BJ (cell line): ENCODE results near the gene MCM6. TPM values are rescaled to one million over a fixed set of nuclear protein-coding genes. Genes with fewer than 3 reads are reported as not detected.

ENCODE experiments used
- CTCF ChIA-PET: fragments of 350-600 bp; formaldehyde crosslinking; extraction: SDS; loops from one replicate; lab custom pipeline; 2021; ENCODE audit warnings: antibody characterized with exemption, inconsistent platforms; lab: Yijun Ruan, JAX
- POLR2A ChIA-PET: fragments of 300-600 bp; sonication (Branson Sonifier 250); formaldehyde crosslinking; extraction: SDS; loops from one replicate; lab custom pipeline; 2021; ENCODE audit warnings: antibody characterized with exemption; lab: Charles Lee
- DNase-seq: peaks from one replicate; pipeline ENCODE4 v3.0.0-alpha.2; 2011; ENCODE audit warnings: low read depth
- H3K27me3 ChIP-seq: 2 replicates; pipeline ENCODE4 v1.6.0; 2011; ENCODE audit warnings: low read length; ENCODE audit not compliant: control insufficient read depth, insufficient read depth
- H3K36me3 ChIP-seq: 2 replicates; pipeline ENCODE4 v1.5.1; 2011; ENCODE audit warnings: low read length; ENCODE audit not compliant: control insufficient read depth, insufficient read depth
- H3K4me3 ChIP-seq: 2 replicates; pipeline ENCODE4 v1.5.1; 2011; ENCODE audit warnings: low read depth, mild to moderate bottlenecking, control low read depth, low read length
- polyA plus RNA-seq: library from polyadenylated mRNA; depleted of rRNA; stranded (reverse); fragments of >200 nt; gene quantifications from 2 replicates; pipeline ENCODE4 v1.2.3, GENCODE V29; 2011
- TF ChIP-seq, protein P1 (sequence below): IDR thresholded peaks from 2 replicates; pipeline ENCODE4 v1.5.1; 2011; ENCODE audit warnings: low read depth, mild to moderate bottlenecking, control low read depth, inconsistent platforms, low read length, moderate library complexity; ENCODE audit not compliant: insufficient read depth

MCM6 gene
- polyA plus RNA-seq, 1 experiment: 15.7 TPM

DNA sequence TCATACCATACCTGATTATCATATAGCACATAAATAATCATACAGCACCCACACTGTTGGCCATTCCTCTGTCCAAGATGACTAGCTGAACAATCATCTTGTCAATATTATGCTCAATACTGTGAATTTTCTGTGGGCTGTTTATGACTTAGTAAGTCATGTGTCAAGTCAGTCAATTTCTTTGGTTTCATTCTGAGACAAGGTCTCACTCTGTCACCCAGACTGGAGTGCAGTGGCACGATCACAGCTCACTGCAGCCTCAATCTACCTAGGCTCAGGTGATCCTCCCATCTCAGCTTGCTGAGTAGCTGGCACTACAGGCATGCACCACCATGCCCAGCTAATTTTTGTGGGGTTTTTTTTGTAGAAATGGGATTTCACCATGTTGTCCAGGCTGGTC, 5.7 kb downstream of the MCM6 start:
- ChIA-PET POLR2A (no interaction called here), CTCF (interaction anchor here (1.2 kb wide), 1 partner anchor 13 kb away, joined by 4 read pairs; no protein-coding TSS in a partner anchor)
- peaks cover 3% of the 10 kb centered on the region; the same call in 1 of the 2 replicates for H3K36me3 ChIP-seq
- DNase-seq: no peak
- TF ChIP-seq, protein P1, sequence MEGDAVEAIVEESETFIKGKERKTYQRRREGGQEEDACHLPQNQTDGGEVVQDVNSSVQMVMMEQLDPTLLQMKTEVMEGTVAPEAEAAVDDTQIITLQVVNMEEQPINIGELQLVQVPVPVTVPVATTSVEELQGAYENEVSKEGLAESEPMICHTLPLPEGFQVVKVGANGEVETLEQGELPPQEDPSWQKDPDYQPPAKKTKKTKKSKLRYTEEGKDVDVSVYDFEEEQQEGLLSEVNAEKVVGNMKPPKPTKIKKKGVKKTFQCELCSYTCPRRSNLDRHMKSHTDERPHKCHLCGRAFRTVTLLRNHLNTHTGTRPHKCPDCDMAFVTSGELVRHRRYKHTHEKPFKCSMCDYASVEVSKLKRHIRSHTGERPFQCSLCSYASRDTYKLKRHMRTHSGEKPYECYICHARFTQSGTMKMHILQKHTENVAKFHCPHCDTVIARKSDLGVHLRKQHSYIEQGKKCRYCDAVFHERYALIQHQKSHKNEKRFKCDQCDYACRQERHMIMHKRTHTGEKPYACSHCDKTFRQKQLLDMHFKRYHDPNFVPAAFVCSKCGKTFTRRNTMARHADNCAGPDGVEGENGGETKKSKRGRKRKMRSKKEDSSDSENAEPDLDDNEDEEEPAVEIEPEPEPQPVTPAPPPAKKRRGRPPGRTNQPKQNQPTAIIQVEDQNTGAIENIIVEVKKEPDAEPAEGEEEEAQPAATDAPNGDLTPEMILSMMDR: no peak
- H3K27me3 ChIP-seq: no peaks in the 10 kb centered on the region
- H3K4me3 ChIP-seq: no peak overlapping the region

DNA sequence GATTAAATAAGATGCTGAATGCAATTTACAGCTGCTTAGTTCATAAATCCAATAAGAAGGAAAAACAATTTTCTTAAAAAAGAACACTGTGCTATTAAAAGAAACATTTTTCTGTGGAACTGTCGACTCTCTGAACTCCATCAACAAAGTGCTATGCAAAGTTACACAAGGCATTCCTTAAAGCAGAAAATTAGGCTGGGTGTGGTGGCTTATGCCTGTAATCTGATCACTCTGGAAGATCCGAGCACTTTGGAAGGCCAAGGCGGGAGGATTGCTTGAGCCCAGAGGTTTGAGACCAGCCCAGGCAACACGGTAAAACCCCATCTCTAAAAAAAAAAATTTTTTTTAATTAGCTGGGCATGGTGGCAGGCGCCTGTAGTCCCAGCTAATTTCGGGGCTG, 13.0 kb downstream of the MCM6 start:
- ChIA-PET CTCF (interaction anchor here (3.3 kb wide), 1 partner anchor 12 kb away, joined by 13 read pairs; the partner anchor contains the start of gene MCM6), POLR2A (no interaction called here)
- H3K4me3 ChIP-seq: no peak overlapping the region
- TF ChIP-seq, protein P1: no peak
- no peak for DNase-seq
- no peaks in the 10 kb centered on the region for H3K27me3 ChIP-seq
- H3K36me3 ChIP-seq: peaks cover 3% of the 10 kb centered on the region; the same call in 1 of the 2 replicates

DNA sequence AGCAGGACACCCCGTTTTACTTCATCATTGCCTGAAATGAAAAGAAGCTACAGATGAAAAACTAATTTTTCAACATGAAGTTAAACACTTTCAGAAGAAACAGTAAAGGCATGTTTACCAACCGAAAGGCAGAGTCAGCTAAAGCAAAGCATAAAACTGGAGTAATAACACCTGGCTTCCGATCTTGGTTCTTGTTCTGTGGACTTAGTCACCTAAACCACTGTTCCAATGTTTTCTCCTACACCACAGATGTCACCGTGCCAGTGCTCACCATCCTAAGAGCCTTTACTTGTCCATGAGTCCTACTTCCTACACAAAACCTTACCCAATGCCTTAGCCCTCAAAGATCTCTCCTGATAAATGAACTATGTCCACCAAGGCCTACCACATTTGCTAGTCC, 13.5 kb downstream of the MCM6 start:
- no peaks in the 10 kb centered on the region for H3K27me3 ChIP-seq
- H3K4me3 ChIP-seq: no peak overlapping the region
- ChIA-PET POLR2A (no interaction called here), CTCF (no interaction called here)
- TF ChIP-seq, protein P1: no peak
- no peak for DNase-seq
- H3K36me3 ChIP-seq: peaks cover 4% of the 10 kb centered on the region

DNA sequence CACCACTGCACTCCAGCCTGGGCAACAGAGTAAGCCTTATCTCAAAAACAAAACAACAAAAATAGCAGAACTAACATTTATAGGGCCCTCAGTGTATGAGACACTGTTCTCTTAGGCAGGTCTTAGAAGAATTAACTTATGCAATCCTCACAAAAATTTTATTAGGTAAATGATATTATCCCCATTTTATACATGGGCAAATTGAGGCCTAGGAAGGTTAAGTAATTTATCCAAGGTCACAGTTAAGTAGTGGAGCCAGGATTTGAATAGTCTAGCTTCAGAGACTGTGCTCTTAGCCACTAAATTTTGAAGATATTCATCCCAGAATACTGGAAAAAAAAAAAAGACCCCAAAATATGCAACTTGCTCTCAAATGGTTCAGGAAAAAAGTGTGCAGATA, 22.8 kb downstream of the MCM6 start:
- Histone ChIP-seq H3K4me3 (no peak overlapping the region), H3K36me3 (peaks cover 5% of the 10 kb centered on the region), H3K27me3 (no peaks in the 10 kb centered on the region)
- ChIA-PET CTCF (no interaction called here), POLR2A (no interaction called here)
- TF ChIP-seq, protein P1: no peak
- DNase-seq: no peak

DNA sequence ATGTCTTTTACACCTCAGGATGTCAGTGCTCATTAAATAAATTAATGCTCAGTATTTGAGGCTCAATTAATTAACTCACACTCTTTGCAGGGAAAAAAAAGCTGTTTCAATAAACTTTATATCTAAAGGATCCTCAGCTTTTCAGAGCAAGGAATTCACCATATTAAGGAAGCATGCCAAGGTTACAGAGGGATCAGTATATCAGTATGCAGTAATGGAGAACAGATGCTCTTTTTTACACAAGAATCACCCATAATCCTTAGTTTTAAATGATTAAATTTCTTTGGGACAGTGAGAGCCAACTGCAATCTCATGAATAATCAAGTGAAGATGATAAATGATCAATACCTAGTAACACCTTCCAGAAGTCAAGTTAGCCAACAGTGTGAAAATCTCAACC, 24.4 kb downstream of the MCM6 start:
- H3K27me3 ChIP-seq: no peaks in the 10 kb centered on the region
- H3K36me3 ChIP-seq: peaks cover 2% of the 10 kb centered on the region; the same call in 1 of the 2 replicates
- ChIA-PET CTCF (no interaction called here), POLR2A (no interaction called here)
- DNase-seq: no peak
- H3K4me3 ChIP-seq: no peak overlapping the region
- TF ChIP-seq, protein P1: no peak
